SK-N-SH treated with all-trans-retinoic acid at 6 μM for 48 hours (cell line): ENCODE data around the gene KLF13.

Experiments used
- ATAC-seq: fragments of 200-7000 bp; cut with Tn5 transposase; 3 replicates; pipeline ENCODE4 v1.9.1; 2020; ENCODE audit warnings: mild to moderate bottlenecking, moderate library complexity
- ARNTL ChIP-seq: fragments of 450-650 bp; formaldehyde crosslinking; IDR thresholded peaks from 2 replicates; pipeline ENCODE4 v1.5.0; 2020; ENCODE audit warnings: low read depth, mild to moderate bottlenecking, moderate library complexity, borderline replicate concordance
- BACH2 ChIP-seq: fragments of 250-450 bp; sonication (Bioruptor Pico); IDR thresholded peaks from 2 replicates; pipeline ENCODE4 v1.9.0; 2021; ENCODE audit warnings: mild to moderate bottlenecking, borderline replicate concordance
- CREB5 ChIP-seq: fragments of 250-450 bp; sonication (Bioruptor Pico); IDR thresholded peaks from 2 replicates; pipeline ENCODE4 v1.5.1; 2020; ENCODE audit warnings: low read depth, mild to moderate bottlenecking, moderate library complexity
- CSDC2 ChIP-seq: fragments of 250-450 bp; sonication (Bioruptor Pico); IDR thresholded peaks from 2 replicates; pipeline ENCODE4 v1.5.0; 2020; ENCODE audit warnings: mild to moderate bottlenecking, moderate library complexity
- CSRNP3 ChIP-seq: fragments of 250-450 bp; sonication (Bioruptor Pico); IDR thresholded peaks from 2 replicates; pipeline ENCODE4 v1.5.1; 2021; ENCODE audit warnings: mild to moderate bottlenecking, moderate library complexity
- GLIS3 ChIP-seq: fragments of 250-450 bp; sonication (Bioruptor Pico); IDR thresholded peaks from 2 replicates; pipeline ENCODE4 v1.5.0; 2020; ENCODE audit warnings: mild to moderate bottlenecking, moderate library complexity
- ISL1 ChIP-seq: fragments of 250-450 bp; sonication (Bioruptor Pico); IDR thresholded peaks from 2 replicates; pipeline ENCODE4 v2.1.2; 2022; ENCODE audit warnings: mild to moderate bottlenecking, moderate library complexity
- OSR1 ChIP-seq: fragments of 250-450 bp; sonication (Bioruptor Pico); IDR thresholded peaks from 2 replicates; pipeline ENCODE4 v1.8.0; 2022; ENCODE audit warnings: moderate library complexity, mild to moderate bottlenecking, inconsistent platforms
- PATZ1 ChIP-seq: fragments of 250-450 bp; sonication (Bioruptor Pico); IDR thresholded peaks from 2 replicates; pipeline ENCODE4 v1.8.0; 2020; ENCODE audit warnings: mild to moderate bottlenecking, moderate library complexity, borderline replicate concordance
- POU6F1 ChIP-seq: fragments of 250-450 bp; sonication (Bioruptor Pico); IDR thresholded peaks from 2 replicates; pipeline ENCODE4 v1.8.0; 2021; ENCODE audit warnings: low read depth, mild to moderate bottlenecking, moderate library complexity, borderline replicate concordance
- PPARA ChIP-seq: fragments of 250-450 bp; sonication (Bioruptor Pico); IDR thresholded peaks from 2 replicates; pipeline ENCODE4 v1.5.0; 2020; ENCODE audit warnings: mild to moderate bottlenecking, borderline replicate concordance
- RARB ChIP-seq: fragments of 250-450 bp; sonication (Bioruptor Pico); IDR thresholded peaks from 2 replicates; pipeline ENCODE4 v1.8.0; 2021; ENCODE audit warnings: mild to moderate bottlenecking, moderate library complexity
- SNAI2 ChIP-seq: fragments of 250-450 bp; sonication (Bioruptor Pico); IDR thresholded peaks from 2 replicates; pipeline ENCODE4 v1.5.0; 2020; ENCODE audit warnings: mild to moderate bottlenecking, moderate library complexity
- TCF4 ChIP-seq: fragments of 250-450 bp; sonication (Bioruptor Pico); IDR thresholded peaks from 2 replicates; pipeline ENCODE4 v1.8.0; 2021; ENCODE audit warnings: mild to moderate bottlenecking, moderate library complexity, borderline replicate concordance
- TSHZ2 ChIP-seq: fragments of 250-450 bp; sonication (Bioruptor Pico); IDR thresholded peaks from 2 replicates; pipeline ENCODE4 v1.5.0; 2020; ENCODE audit warnings: mild to moderate bottlenecking, moderate library complexity
- ZC3H10 ChIP-seq: fragments of 250-450 bp; sonication (Bioruptor Pico); IDR thresholded peaks from 2 replicates; pipeline ENCODE4 v1.5.1; 2021; ENCODE audit warnings: mild to moderate bottlenecking, moderate library complexity
- ZFP3 ChIP-seq: fragments of 250-450 bp; sonication (Bioruptor Pico); IDR thresholded peaks from 2 replicates; pipeline ENCODE4 v1.5.0; 2020; ENCODE audit warnings: mild to moderate bottlenecking, moderate library complexity
- ZFP30 ChIP-seq: fragments of 450-650 bp; formaldehyde crosslinking; IDR thresholded peaks from 2 replicates; pipeline ENCODE4 v1.5.0; 2022; ENCODE audit warnings: mild to moderate bottlenecking, moderate library complexity
- ZNF565 ChIP-seq: fragments of 450-650 bp; formaldehyde crosslinking; conservative IDR thresholded peaks from 2 replicates; pipeline ENCODE4 v1.5.0; 2020; ENCODE audit warnings: low read depth, mild to moderate bottlenecking, moderate library complexity
- ZNF70 ChIP-seq: fragments of 450-650 bp; formaldehyde crosslinking; IDR thresholded peaks from 2 replicates; pipeline ENCODE4 v1.5.0; 2020; ENCODE audit warnings: mild to moderate bottlenecking, moderate library complexity
- ZNF8 ChIP-seq: fragments of 450-650 bp; formaldehyde crosslinking; IDR thresholded peaks from 2 replicates; pipeline ENCODE4 v1.5.0; 2020; ENCODE audit warnings: mild to moderate bottlenecking, moderate library complexity

KLF13 gene

GRCh38 chr15:31415201-31415600, 88.6 kb downstream of the KLF13 start (continued):
- TF ChIP-seq TSHZ2 (CRISPR knock-in tag): no peak
- TF ChIP-seq ZNF8 (CRISPR knock-in tag): no peak
- TF ChIP-seq ZNF565 (CRISPR knock-in tag): no peak
- TF ChIP-seq PPARA (CRISPR knock-in tag): no peak
- no peak for TF ChIP-seq GLIS3
- TF ChIP-seq OSR1 (CRISPR knock-in tag): no peak
- no peak for TF ChIP-seq BACH2

GRCh38 chr15:31419820-31420219, 93.2 kb downstream of the KLF13 start:
- no peak for ATAC-seq
- no peak for TF ChIP-seq POU6F1 (CRISPR knock-in tag)
- TF ChIP-seq RARB (CRISPR knock-in tag): no peak
- no peak for TF ChIP-seq PPARA (CRISPR knock-in tag)
- no peak for TF ChIP-seq ARNTL (CRISPR knock-in tag)
- TF ChIP-seq BACH2: no peak
- TF ChIP-seq ZFP3 (CRISPR knock-in tag): no peak
- no peak for TF ChIP-seq OSR1 (CRISPR knock-in tag)
- no peak for TF ChIP-seq ZNF8 (CRISPR knock-in tag)
- TF ChIP-seq ZC3H10 (CRISPR knock-in tag): no peak
- no peak for TF ChIP-seq CSDC2 (CRISPR knock-in tag)
- no peak for TF ChIP-seq PATZ1 (CRISPR knock-in tag)
- TF ChIP-seq ISL1 (CRISPR knock-in tag): no peak
- no peak for TF ChIP-seq CSRNP3
- no peak for TF ChIP-seq CREB5 (CRISPR knock-in tag)
- TF ChIP-seq TCF4: no peak

- ATAC-seq: no peak
- TF ChIP-seq ZFP3 (CRISPR knock-in tag) (no peak), ZC3H10 (CRISPR knock-in tag) (no peak), CREB5 (CRISPR knock-in tag) (no peak), TCF4 (no peak), SNAI2 (CRISPR knock-in tag) (no peak), ARNTL (CRISPR knock-in tag) (no peak), ZNF70 (no peak), PATZ1 (CRISPR knock-in tag) (no peak), ZFP30 (no peak)
These were observed 100.8 kb downstream of the KLF13 start for GRCh38 chr15:31427411-31427810.
